GM12878 (cell line): Measurements from ENCODE around the gene SELENOT. TPM values are rescaled to one million over a fixed set of nuclear protein-coding genes. Genes with fewer than 3 reads are reported as not detected.

ENCODE experiments used
- ATAC-seq: fragments of 200-7000 bp; cut with Tn5 transposase; 3 replicates; pipeline ENCODE4 v1.9.1; 2020; ENCODE audit warnings: mild to moderate bottlenecking, moderate library complexity
- BruUV-seq: library from RNA; stranded (reverse); fragments of 400-500 nt; replicated peaks from 2 replicates; lab custom pipeline; 2021; lab: Mats Ljungman, UMichigan
- CTCF ChIA-PET: fragments of 300-600 bp; sonication (Branson Sonifier 250); formaldehyde crosslinking; extraction: SDS; loops from one replicate; lab custom pipeline; 2021; ENCODE audit warnings: inconsistent platforms; lab: Yijun Ruan, JAX
- POLR2A ChIA-PET: fragments of 350-600 bp; formaldehyde crosslinking; extraction: SDS; loops from one replicate; lab custom pipeline; 2021; ENCODE audit warnings: inconsistent platforms; lab: Charles Lee
- RAD21 ChIA-PET: fragments of 300-600 bp; sonication (Branson Sonifier 250); formaldehyde crosslinking; loops from one replicate; lab custom pipeline; 2023; ENCODE audit warnings: antibody characterized with exemption; ENCODE audit not compliant: unreplicated experiment; lab: Charles Lee
- SMC1A ChIA-PET: fragments of 300-600 bp; sonication (Branson Sonifier 250); formaldehyde crosslinking; loops from one replicate; lab custom pipeline; 2023; ENCODE audit not compliant: unreplicated experiment, uncharacterized antibody; lab: Charles Lee
- DNase-seq: peaks from one replicate; pipeline ENCODE4 v3.0.0-alpha.2; 2011; ENCODE audit warnings: low read depth, low spot score
- FAIRE-seq: peaks from 3 replicates; lab custom pipeline; 2011; peaks lifted over from hg19 to GRCh38; lab: Jason Lieb, UNC
- H2AFZ ChIP-seq: 2 replicates; pipeline ENCODE4 v1.6.0; 2011; ENCODE audit warnings: low read depth, low read length, control low read depth; ENCODE audit not compliant: control insufficient read depth
- H3K27ac ChIP-seq: 2 replicates; pipeline ENCODE4 v1.5.1; 2011; ENCODE audit warnings: control low read depth; ENCODE audit not compliant: control insufficient read depth, insufficient read depth
- H3K27me3 ChIP-seq, 2 experiments: replicated peaks in 1 of 2; 2 replicates each; pipeline versions ENCODE4 v1.6.0 to v1.6.1; 2011; ENCODE audit warnings: low read length in 1 of 2; ENCODE audit not compliant: control insufficient read depth in 2 of 2, insufficient read depth in 2 of 2
- H3K36me3 ChIP-seq, 2 experiments: 2 replicates each; pipeline ENCODE4 v1.5.1; 2011; ENCODE audit warnings: low read length in 1 of 2; ENCODE audit not compliant: control insufficient read depth in 2 of 2, insufficient read depth in 2 of 2
- H3K4me1 ChIP-seq: 2 replicates; pipeline ENCODE4 v1.6.1; 2011; ENCODE audit warnings: mild to moderate bottlenecking, low read length, moderate library complexity, mixed read lengths; ENCODE audit not compliant: control insufficient read depth, insufficient read depth
- H3K4me2 ChIP-seq: 2 replicates; pipeline ENCODE4 v1.6.0; 2011; ENCODE audit warnings: control low read depth; ENCODE audit not compliant: control insufficient read depth, insufficient read depth
- H3K4me3 ChIP-seq: fragments of 200-600 bp; sonication (generic); 2 replicates; pipeline ENCODE4 v1.5.1; 2016
- H3K79me2 ChIP-seq: 2 replicates; pipeline ENCODE4 v1.6.0; 2011; ENCODE audit warnings: low read length; ENCODE audit not compliant: control insufficient read depth, insufficient read depth
- H3K9ac ChIP-seq: 2 replicates; pipeline ENCODE4 v1.8.0; 2011; ENCODE audit warnings: low read length, control low read depth, mixed read lengths; ENCODE audit not compliant: control insufficient read depth, insufficient read depth
- H3K9me3 ChIP-seq: replicated peaks from 3 replicates; pipeline ENCODE4 v1.5.1; 2011; ENCODE audit warnings: mild to moderate bottlenecking, low read length; ENCODE audit not compliant: control insufficient read depth, insufficient read depth
- H4K20me1 ChIP-seq: 2 replicates; pipeline ENCODE4 v1.6.0; 2011; ENCODE audit not compliant: control insufficient read depth, insufficient read depth
- ATF7 ChIP-seq: fragments of 450-650 bp; IDR thresholded peaks from 2 replicates; pipeline ENCODE4 v1.6.1; 2016; ENCODE audit warnings: low read depth, mild to moderate bottlenecking
- CHD1 ChIP-seq: IDR thresholded peaks from 2 replicates; pipeline ENCODE4 v1.6.1; 2012; ENCODE audit warnings: low read depth, low read length, improper control_type of control experiment
- CREM ChIP-seq: IDR thresholded peaks from 2 replicates; pipeline ENCODE4 v1.6.1; 2014; ENCODE audit warnings: antibody characterized with exemption, low read depth
- EED ChIP-seq: sonication (generic); IDR thresholded peaks from 2 replicates; pipeline ENCODE4 v1.6.1; 2016; ENCODE audit warnings: antibody characterized with exemption, low read depth
- ETV6 ChIP-seq, 2 experiments: fragments of 450-650 bp in 1 of 2; IDR thresholded peaks in 1 of 2; conservative IDR thresholded peaks in 1 of 2; 2 replicates each; pipeline ENCODE4 v1.6.1; 2014; ENCODE audit warnings: antibody characterized with exemption in 1 of 2, borderline replicate concordance in 1 of 2, low read depth in 1 of 2, mild to moderate bottlenecking in 1 of 2, moderate library complexity in 1 of 2
- HDGF ChIP-seq: fragments of 450-650 bp; IDR thresholded peaks from 2 replicates; pipeline ENCODE4 v1.6.1; 2016; ENCODE audit warnings: antibody characterized with exemption
- MTA3 ChIP-seq: IDR thresholded peaks from 2 replicates; pipeline ENCODE4 v1.6.1; 2012; ENCODE audit warnings: low read length, inconsistent platforms, borderline replicate concordance
- MYB ChIP-seq: fragments of 150-350 bp; IDR thresholded peaks from 2 replicates; pipeline ENCODE4 v1.6.1; 2014; ENCODE audit warnings: mild to moderate bottlenecking, low read depth, low read length, borderline replicate concordance
- STAT3 ChIP-seq: IDR thresholded peaks from 2 replicates; pipeline ENCODE4 v1.6.1; 2011; ENCODE audit warnings: low read depth, low read length, improper control_type of control experiment
- ZSCAN29 ChIP-seq: fragments of 450-650 bp; IDR thresholded peaks from 2 replicates; pipeline ENCODE4 v1.6.1; 2017; ENCODE audit warnings: mild to moderate bottlenecking, moderate library complexity
- ZZZ3 ChIP-seq: IDR thresholded peaks from 2 replicates; pipeline ENCODE4 v1.6.1; 2011; ENCODE audit warnings: low read depth; ENCODE audit not compliant: control insufficient read depth, insufficient read length
- WGBS: methylation state at CpG from one replicate; pipeline ENCODE4 v1.1.6; 2016; ENCODE audit warnings: low lambda C conversion rate; ENCODE audit not compliant: insufficient replicate concordance, insufficient coverage; ENCODE audit errors: missing lambda C conversion rate; 5-methylcytosine and 5-hydroxymethylcytosine counted together
- in situ Hi-C: fragments of 300-500 bp; cut with MboI; formaldehyde crosslinking; loops from 9 replicates; pipeline ENCODE4 v1.14.3; 2018; ENCODE audit warnings: mixed read lengths
- intact Hi-C: fragments of 100-400 bp; cut with micrococcal nuclease; formaldehyde crosslinking; loops from one replicate; pipeline ENCODE4 v1.14.2; 2022; ENCODE audit not compliant: unreplicated experiment
- polyA plus RNA-seq, 11 experiments: library from polyadenylated mRNA; depleted of rRNA in 4 of 11; unstranded in 6 of 11; stranded (reverse) in 5 of 11; fragments of >200 nt; fragmentation: Nextera tagmentation in 4 of 11; fragmentation: Illumina TruSeq in 1 of 11; extraction: Ambion mirVana in 4 of 11; extraction: Trizol in 1 of 11; gene quantifications; 1 replicate in 1 of 11; 2 replicates in 10 of 11; pipeline versions ENCODE4 v1.2.1 to v1.2.3, GENCODE V29; 2011 to 2016; ENCODE audit warnings: inconsistent platforms in 2 of 11, missing spikeins in 2 of 11, low read depth in 1 of 11
- total RNA-seq, 4 experiments: library from RNA; depleted of rRNA in 3 of 4; stranded (reverse); fragments of >200 nt in 3 of 4; fragmentation: Illumina TruSeq in 1 of 4; extraction: Trizol in 1 of 4; gene quantifications; 2 replicates each; pipeline versions ENCODE4 v1.2.1 to v1.2.3, GENCODE V29; 2013 to 2021
- TF ChIP-seq, protein P1 (sequence below): fragments of 450-650 bp; IDR thresholded peaks from 2 replicates; pipeline ENCODE4 v1.6.1; 2017; ENCODE audit warnings: antibody characterized with exemption, mild to moderate bottlenecking, moderate library complexity
- TF ChIP-seq, protein P2 (sequence below): fragments of 450-650 bp; IDR thresholded peaks from 2 replicates; pipeline ENCODE4 v1.6.1; 2018; ENCODE audit warnings: mild to moderate bottlenecking, low read depth, moderate library complexity; ENCODE audit not compliant: partially characterized antibody
- TF ChIP-seq, protein P3 (sequence below): IDR thresholded peaks from 2 replicates; pipeline ENCODE4 v1.6.1; 2011; ENCODE audit warnings: mild to moderate bottlenecking, low read depth, low read length, moderate library complexity; ENCODE audit not compliant: insufficient replicate concordance
- TF ChIP-seq, protein P4 (sequence below): fragments of 450-650 bp; formaldehyde crosslinking; IDR thresholded peaks from 2 replicates; pipeline ENCODE4 v1.4.0; 2022; ENCODE audit warnings: mild to moderate bottlenecking, moderate library complexity

Gene SELENOT
- total and polyA plus RNA-seq, 10 of the 15 experiments (the other 5 are each of a cell fraction or from before 2014, with no cell fraction given), result 89.4 to 768 (median 261) TPM

DNA sequence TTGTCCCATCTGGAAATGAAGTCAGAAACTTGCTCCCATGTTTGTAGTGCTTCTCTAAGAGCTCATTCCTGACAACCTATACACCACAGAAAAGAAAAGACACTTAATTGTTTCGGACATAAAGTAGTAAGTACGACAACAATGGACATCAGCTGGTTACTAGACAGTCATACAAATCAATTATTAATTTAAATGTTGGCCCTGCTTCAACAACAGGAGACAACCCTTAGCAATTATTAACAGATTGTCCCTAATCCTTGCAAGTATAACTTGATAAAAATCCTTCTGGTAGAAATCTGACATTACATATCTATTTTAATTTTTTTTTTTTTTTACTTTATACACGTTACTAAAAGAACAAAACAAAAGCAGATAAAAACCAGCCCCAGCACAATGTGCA lies 70.8 kb downstream of the SELENOT start:
- in situ Hi-C loops (no loop called here), intact Hi-C loops (no loop called here)
- no peak overlapping the region for H3K4me3 ChIP-seq
- no peaks in the 10 kb centered on the region for H3K27me3 ChIP-seq
- no peak overlapping the region for H2AFZ ChIP-seq
- H3K79me2 ChIP-seq, result no peaks in the 10 kb centered on the region
- peaks cover 11% of the 10 kb centered on the region for H3K9me3 ChIP-seq
- no peaks in the 10 kb centered on the region for H3K36me3 ChIP-seq
- no peak for ATAC-seq
- RAD21 ChIA-PET, result interaction anchor here (0.7 kb wide), 1 partner anchor 146 kb away, joined by 3 read pairs; no protein-coding TSS in a partner anchor
- POLR2A ChIA-PET, result no interaction called here
- DNase-seq, result no peak
- no peak overlapping the region for H3K9ac ChIP-seq
- H3K4me1 ChIP-seq, result no peaks in the 10 kb centered on the region
- CTCF ChIA-PET, result no interaction called here
- no peak overlapping the region for H3K27ac ChIP-seq
- no peaks in the 10 kb centered on the region for H4K20me1 ChIP-seq
- SMC1A ChIA-PET, result interaction anchor here (1.4 kb wide), 1 partner anchor 35 kb away, joined by 3 read pairs; no protein-coding TSS in a partner anchor
- H3K4me2 ChIP-seq, result no peak overlapping the region
- FAIRE-seq, result no peak
- 72% methylated on average over 3 of the region's 3 CpGs for WGBS
- no TSS peak for BruUV-seq
- TF ChIP-seq, protein P1, sequence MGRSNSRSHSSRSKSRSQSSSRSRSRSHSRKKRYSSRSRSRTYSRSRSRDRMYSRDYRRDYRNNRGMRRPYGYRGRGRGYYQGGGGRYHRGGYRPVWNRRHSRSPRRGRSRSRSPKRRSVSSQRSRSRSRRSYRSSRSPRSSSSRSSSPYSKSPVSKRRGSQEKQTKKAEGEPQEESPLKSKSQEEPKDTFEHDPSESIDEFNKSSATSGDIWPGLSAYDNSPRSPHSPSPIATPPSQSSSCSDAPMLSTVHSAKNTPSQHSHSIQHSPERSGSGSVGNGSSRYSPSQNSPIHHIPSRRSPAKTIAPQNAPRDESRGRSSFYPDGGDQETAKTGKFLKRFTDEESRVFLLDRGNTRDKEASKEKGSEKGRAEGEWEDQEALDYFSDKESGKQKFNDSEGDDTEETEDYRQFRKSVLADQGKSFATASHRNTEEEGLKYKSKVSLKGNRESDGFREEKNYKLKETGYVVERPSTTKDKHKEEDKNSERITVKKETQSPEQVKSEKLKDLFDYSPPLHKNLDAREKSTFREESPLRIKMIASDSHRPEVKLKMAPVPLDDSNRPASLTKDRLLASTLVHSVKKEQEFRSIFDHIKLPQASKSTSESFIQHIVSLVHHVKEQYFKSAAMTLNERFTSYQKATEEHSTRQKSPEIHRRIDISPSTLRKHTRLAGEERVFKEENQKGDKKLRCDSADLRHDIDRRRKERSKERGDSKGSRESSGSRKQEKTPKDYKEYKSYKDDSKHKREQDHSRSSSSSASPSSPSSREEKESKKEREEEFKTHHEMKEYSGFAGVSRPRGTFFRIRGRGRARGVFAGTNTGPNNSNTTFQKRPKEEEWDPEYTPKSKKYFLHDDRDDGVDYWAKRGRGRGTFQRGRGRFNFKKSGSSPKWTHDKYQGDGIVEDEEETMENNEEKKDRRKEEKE, result no peak
- TF ChIP-seq ETV6 (conservative IDR thresholded peaks at IDR 0.05 in 1 of 2, IDR thresholded peaks at IDR 0.05 in 1 of 2; ENCODE audit: borderline replicate concordance in 1 of 2, low read depth in 1 of 2) (no peak), ZSCAN29 (no peak), EED (no peak), ATF7 (no peak), MTA3 (no peak), CREM (no peak), CHD1 (no peak), ZZZ3 (no peak), HDGF (no peak), MYB (no peak), STAT3 (no peak)
- TF ChIP-seq, protein P2, sequence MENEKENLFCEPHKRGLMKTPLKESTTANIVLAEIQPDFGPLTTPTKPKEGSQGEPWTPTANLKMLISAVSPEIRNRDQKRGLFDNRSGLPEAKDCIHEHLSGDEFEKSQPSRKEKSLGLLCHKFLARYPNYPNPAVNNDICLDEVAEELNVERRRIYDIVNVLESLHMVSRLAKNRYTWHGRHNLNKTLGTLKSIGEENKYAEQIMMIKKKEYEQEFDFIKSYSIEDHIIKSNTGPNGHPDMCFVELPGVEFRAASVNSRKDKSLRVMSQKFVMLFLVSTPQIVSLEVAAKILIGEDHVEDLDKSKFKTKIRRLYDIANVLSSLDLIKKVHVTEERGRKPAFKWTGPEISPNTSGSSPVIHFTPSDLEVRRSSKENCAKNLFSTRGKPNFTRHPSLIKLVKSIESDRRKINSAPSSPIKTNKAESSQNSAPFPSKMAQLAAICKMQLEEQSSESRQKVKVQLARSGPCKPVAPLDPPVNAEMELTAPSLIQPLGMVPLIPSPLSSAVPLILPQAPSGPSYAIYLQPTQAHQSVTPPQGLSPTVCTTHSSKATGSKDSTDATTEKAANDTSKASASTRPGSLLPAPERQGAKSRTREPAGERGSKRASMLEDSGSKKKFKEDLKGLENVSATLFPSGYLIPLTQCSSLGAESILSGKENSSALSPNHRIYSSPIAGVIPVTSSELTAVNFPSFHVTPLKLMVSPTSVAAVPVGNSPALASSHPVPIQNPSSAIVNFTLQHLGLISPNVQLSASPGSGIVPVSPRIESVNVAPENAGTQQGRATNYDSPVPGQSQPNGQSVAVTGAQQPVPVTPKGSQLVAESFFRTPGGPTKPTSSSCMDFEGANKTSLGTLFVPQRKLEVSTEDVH, result no peak
- TF ChIP-seq, protein P3, sequence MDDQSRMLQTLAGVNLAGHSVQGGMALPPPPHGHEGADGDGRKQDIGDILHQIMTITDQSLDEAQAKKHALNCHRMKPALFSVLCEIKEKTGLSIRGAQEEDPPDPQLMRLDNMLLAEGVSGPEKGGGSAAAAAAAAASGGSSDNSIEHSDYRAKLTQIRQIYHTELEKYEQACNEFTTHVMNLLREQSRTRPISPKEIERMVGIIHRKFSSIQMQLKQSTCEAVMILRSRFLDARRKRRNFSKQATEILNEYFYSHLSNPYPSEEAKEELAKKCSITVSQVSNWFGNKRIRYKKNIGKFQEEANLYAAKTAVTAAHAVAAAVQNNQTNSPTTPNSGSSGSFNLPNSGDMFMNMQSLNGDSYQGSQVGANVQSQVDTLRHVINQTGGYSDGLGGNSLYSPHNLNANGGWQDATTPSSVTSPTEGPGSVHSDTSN, result no peak
- TF ChIP-seq, protein P4, sequence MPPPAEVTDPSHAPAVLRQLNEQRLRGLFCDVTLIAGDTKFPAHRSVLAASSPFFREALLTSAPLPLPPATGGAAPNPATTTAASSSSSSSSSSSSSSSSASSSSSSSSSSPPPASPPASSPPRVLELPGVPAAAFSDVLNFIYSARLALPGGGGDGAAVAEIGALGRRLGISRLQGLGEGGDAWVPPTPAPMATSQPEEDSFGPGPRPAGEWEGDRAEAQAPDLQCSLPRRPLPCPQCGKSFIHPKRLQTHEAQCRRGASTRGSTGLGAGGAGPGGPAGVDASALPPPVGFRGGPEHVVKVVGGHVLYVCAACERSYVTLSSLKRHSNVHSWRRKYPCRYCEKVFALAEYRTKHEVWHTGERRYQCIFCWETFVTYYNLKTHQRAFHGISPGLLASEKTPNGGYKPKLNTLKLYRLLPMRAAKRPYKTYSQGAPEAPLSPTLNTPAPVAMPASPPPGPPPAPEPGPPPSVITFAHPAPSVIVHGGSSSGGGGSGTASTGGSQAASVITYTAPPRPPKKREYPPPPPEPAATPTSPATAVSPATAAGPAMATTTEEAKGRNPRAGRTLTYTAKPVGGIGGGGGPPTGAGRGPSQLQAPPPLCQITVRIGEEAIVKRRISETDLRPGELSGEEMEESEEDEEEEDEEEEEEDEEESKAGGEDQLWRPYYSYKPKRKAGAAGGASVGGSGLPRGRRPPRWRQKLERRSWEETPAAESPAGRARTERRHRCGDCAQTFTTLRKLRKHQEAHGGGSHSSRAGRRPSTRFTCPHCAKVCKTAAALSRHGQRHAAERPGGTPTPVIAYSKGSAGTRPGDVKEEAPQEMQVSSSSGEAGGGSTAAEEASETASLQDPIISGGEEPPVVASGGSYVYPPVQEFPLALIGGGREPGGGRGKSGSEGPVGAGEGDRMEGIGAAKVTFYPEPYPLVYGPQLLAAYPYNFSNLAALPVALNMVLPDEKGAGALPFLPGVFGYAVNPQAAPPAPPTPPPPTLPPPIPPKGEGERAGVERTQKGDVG (CRISPR knock-in tag), result no peak
